OCI-LY3 (cell line): Measurements from ENCODE around the gene MAGI1.

ENCODE experiments used
- H2AFZ ChIP-seq: fragments of 200-600, 300-600 bp; shearing (Covaris generic); 2 replicates; pipeline ENCODE4 v1.6.0; 2014; ENCODE audit warnings: antibody characterized with exemption, low read depth, low read length
- H3K27ac ChIP-seq: fragments of 200-600, 300-600 bp; sonication (generic); 2 replicates; pipeline ENCODE4 v1.5.1; 2014; ENCODE audit warnings: mild to moderate bottlenecking, low read length, moderate library complexity, mixed read lengths
- H3K27me3 ChIP-seq: fragments of 200-600, 300-600 bp; sonication (generic); 2 replicates; pipeline ENCODE4 v1.6.1; 2014; ENCODE audit warnings: low read depth, low read length, mixed read lengths
- H3K36me3 ChIP-seq: fragments of 200-600, 300-600 bp; sonication (generic); replicated peaks from 2 replicates; pipeline ENCODE3; 2014; ENCODE audit warnings: low read depth, low read length, mixed read lengths
- H3K4me1 ChIP-seq: fragments of 300-600, 200-600 bp; sonication (generic); 2 replicates; pipeline ENCODE4 v1.6.1; 2014; ENCODE audit warnings: low read length, mixed read lengths
- H3K4me2 ChIP-seq: fragments of 200-600, 300-600 bp; sonication (generic); 2 replicates; pipeline ENCODE4 v1.6.1; 2014; ENCODE audit warnings: low read length, mixed read lengths
- H3K4me3 ChIP-seq: fragments of 300-600, 200-600 bp; sonication (generic); 2 replicates; pipeline ENCODE4 v1.5.1; 2014; ENCODE audit warnings: antibody characterized with exemption, mild to moderate bottlenecking, low read length, moderate library complexity
- H3K79me2 ChIP-seq: fragments of 300-600, 200-600 bp; shearing (Covaris generic); 2 replicates; pipeline ENCODE4 v1.6.1; 2014; ENCODE audit warnings: mild to moderate bottlenecking, low read length, mixed read lengths
- H3K9ac ChIP-seq: fragments of 300-600, 200-600 bp; shearing (Covaris generic); 2 replicates; pipeline ENCODE4 v1.6.0; 2014; ENCODE audit warnings: mild to moderate bottlenecking, low read length, moderate library complexity
- H3K9me3 ChIP-seq: fragments of 200-600, 300-600 bp; shearing (Covaris generic); 2 replicates; pipeline ENCODE4 v1.6.1; 2014; ENCODE audit warnings: low read length, mixed read lengths; ENCODE audit not compliant: insufficient read depth
- H4K20me1 ChIP-seq: fragments of 200-600, 300-600 bp; sonication (generic); 2 replicates; pipeline ENCODE4 v1.6.1; 2016; ENCODE audit warnings: low read length, mixed read lengths; ENCODE audit not compliant: insufficient read depth
- EZH2phosphoT487 ChIP-seq: fragments of 200-600 bp; shearing (Covaris generic); IDR thresholded peaks from 2 replicates; pipeline ENCODE4 v1.6.1; 2018; ENCODE audit warnings: antibody characterized with exemption, mixed run types, low read depth
- TF ChIP-seq, protein P1 (sequence below): fragments of 200-600, 300-600 bp; sonication (generic); IDR thresholded peaks from 2 replicates; pipeline ENCODE4 v1.5.1; 2014; ENCODE audit warnings: antibody characterized with exemption, low read length, low read depth

The MAGI1 gene

DNA sequence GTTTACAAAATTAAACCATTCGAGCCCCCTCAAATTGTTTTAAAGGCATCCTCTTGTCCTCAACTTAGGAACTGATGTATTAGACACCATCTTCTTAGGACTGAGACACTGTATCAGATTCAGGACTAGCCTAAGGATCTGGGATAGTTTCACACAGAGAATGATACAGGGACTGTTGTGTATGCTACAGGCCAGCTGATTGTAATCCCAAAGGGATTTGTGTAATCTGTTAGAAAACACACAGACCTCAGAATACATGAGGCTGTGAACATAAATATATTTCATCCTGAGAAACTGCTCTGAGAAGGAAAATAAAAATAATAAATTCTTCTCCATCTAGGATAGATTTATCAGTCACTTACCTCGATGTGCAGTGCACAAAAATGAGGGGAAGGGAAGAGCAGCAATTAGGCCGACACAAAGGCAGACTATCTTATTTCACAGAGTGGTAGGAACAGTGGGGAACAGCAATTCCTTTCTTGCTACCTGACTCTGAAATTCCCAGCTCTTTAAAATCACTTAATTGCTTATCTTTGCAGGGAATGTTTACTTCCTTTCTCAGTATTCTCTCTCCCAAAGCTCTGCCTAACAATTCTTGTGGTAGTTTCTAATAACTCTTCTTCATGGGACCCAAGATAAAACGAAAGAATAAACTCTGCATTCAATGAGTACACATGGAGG, 322.5 kb downstream of the MAGI1 start:
- H3K36me3 ChIP-seq: no peaks in the 10 kb centered on the region
- no peak for TF ChIP-seq EZH2phosphoT487
- TF ChIP-seq, protein P1, sequence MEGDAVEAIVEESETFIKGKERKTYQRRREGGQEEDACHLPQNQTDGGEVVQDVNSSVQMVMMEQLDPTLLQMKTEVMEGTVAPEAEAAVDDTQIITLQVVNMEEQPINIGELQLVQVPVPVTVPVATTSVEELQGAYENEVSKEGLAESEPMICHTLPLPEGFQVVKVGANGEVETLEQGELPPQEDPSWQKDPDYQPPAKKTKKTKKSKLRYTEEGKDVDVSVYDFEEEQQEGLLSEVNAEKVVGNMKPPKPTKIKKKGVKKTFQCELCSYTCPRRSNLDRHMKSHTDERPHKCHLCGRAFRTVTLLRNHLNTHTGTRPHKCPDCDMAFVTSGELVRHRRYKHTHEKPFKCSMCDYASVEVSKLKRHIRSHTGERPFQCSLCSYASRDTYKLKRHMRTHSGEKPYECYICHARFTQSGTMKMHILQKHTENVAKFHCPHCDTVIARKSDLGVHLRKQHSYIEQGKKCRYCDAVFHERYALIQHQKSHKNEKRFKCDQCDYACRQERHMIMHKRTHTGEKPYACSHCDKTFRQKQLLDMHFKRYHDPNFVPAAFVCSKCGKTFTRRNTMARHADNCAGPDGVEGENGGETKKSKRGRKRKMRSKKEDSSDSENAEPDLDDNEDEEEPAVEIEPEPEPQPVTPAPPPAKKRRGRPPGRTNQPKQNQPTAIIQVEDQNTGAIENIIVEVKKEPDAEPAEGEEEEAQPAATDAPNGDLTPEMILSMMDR: no peak
- no peak overlapping the region for H2AFZ ChIP-seq

DNA sequence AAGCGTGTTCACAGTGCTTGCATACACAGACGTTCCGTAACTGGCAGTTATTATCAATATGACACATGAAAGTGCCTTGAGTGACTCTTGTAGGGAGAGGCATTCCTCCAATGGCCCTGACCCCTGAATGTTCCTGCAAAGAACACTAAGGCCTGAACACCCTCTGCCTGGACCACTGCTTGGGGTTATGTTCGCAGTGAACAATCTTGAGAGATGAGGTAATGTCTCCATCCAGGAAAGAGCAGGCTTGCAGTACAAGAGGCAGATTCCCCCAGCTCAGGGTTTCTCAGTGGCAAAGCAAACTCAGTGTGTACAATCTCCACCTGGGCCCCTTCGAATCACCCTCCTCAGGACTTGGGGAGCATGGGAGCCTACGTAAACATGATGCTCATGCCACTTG, 324.6 kb downstream of the MAGI1 start:
- no peaks in the 10 kb centered on the region for H3K36me3 ChIP-seq
- H3K9ac ChIP-seq: no peak overlapping the region
- no peaks in the 10 kb centered on the region for H4K20me1 ChIP-seq
- no peaks in the 10 kb centered on the region for H3K9me3 ChIP-seq
- no peak overlapping the region for H3K4me2 ChIP-seq
- H3K27me3 ChIP-seq: peaks cover 30% of the 10 kb centered on the region
- TF ChIP-seq EZH2phosphoT487: no peak
- TF ChIP-seq, protein P1: no peak
- H3K4me3 ChIP-seq: no peak overlapping the region
- no peaks in the 10 kb centered on the region for H3K4me1 ChIP-seq
- H3K79me2 ChIP-seq: no peaks in the 10 kb centered on the region
- no peak overlapping the region for H2AFZ ChIP-seq
- H3K27ac ChIP-seq: no peak overlapping the region

More for the DNA sequence above, 322.5 kb downstream of the MAGI1 start:
- Histone ChIP-seq H3K4me3 (no peak overlapping the region), H3K27ac (no peak overlapping the region), H3K9ac (no peak overlapping the region), H3K4me1 (no peaks in the 10 kb centered on the region), H3K9me3 (no peaks in the 10 kb centered on the region), H3K27me3 (peaks cover 20% of the 10 kb centered on the region; the same call in 1 of the 2 replicates), H3K4me2 (no peak overlapping the region), H3K79me2 (no peaks in the 10 kb centered on the region), H4K20me1 (no peaks in the 10 kb centered on the region)

DNA sequence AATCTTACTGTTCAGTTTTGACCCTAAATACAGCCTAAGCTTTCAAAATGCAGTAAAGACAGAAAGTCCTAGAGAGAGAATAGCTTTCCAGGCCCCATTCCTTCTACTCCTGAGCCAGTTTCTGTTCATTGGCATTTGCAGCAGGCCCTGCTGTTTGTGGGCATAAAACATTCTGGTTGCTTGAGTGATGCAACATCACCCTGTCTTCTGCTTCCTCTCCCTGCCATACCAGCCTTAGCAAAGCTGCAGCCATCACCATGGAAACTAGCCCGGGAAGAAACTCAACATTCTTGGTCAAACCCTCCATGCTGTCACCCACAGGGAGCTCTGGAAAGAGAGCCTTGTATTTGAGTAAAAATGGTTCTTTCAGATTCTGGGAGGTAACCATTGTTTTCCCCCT, 325.7 kb downstream of the MAGI1 start:
- no peak overlapping the region for H2AFZ ChIP-seq
- H3K4me1 ChIP-seq: no peaks in the 10 kb centered on the region
- no peaks in the 10 kb centered on the region for H3K9me3 ChIP-seq
- H3K36me3 ChIP-seq: no peaks in the 10 kb centered on the region
- no peak overlapping the region for H3K4me2 ChIP-seq
- H3K27ac ChIP-seq: no peak overlapping the region
- no peaks in the 10 kb centered on the region for H3K79me2 ChIP-seq
- H3K9ac ChIP-seq: no peak overlapping the region
- no peak overlapping the region for H3K4me3 ChIP-seq
- H3K27me3 ChIP-seq: peaks cover 31% of the 10 kb centered on the region
- H4K20me1 ChIP-seq: no peaks in the 10 kb centered on the region
- no peak for TF ChIP-seq EZH2phosphoT487
- TF ChIP-seq, protein P1: no peak

DNA sequence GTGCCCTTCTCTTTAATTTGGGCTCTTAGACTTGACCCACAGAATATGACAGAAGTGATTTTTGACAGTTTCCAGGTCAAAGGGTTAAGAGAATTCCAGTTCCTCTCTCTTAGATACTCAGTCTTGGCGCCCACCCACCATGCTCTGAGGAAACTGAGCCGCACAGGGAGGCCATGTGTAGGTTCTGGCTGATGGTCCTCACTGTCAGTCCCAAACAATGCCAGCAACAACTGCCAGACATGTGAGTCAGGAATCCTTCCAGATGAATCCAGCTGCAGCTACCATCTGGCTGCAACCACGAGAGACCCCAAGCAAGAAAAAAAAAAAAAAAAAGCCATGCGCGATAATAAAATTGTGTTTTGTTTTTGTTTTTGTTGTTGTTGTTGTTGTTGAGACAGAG, 326.6 kb downstream of the MAGI1 start:
- no peak for TF ChIP-seq EZH2phosphoT487
- TF ChIP-seq, protein P1: no peak
- peaks cover 25% of the 10 kb centered on the region for H3K27me3 ChIP-seq

More for the DNA sequence above, 326.6 kb downstream of the MAGI1 start:
- H3K4me2 ChIP-seq: no peak overlapping the region
- no peak overlapping the region for H3K4me3 ChIP-seq
- no peak overlapping the region for H3K27ac ChIP-seq
- no peaks in the 10 kb centered on the region for H3K4me1 ChIP-seq
- H3K9me3 ChIP-seq: no peaks in the 10 kb centered on the region
- no peak overlapping the region for H3K9ac ChIP-seq
- H3K79me2 ChIP-seq: no peaks in the 10 kb centered on the region
- H3K36me3 ChIP-seq: no peaks in the 10 kb centered on the region
- no peak overlapping the region for H2AFZ ChIP-seq
- H4K20me1 ChIP-seq: no peaks in the 10 kb centered on the region
